Measurements from ENCODE around the gene WDR27.
"Not testable (repeated sequence)": the region's sequence is repeated elsewhere in the genome, so short reads cannot be mapped to it uniquely, and the experiment has no call there.

WDR27 gene

DNA sequence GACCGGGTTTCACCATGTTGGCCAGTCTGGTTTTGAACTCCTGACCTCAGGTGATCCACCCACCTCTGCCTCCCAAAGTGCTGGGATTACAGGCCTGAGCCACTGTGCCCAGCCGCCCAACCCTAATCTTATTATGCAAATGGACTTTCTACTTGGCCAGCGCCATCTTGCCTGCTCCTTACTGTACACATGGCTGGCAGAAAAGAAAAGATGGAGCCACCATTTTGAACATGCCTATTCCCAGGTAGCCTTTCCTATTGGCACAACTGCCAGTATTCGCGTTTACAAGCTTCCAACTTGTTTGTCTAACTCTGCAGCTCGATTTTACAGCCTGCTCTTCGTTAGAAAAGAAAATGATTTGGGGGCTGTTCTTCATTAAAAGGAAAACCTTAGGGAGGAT is 84.3 kb downstream of the WDR27 start:
- no peak for DNase-seq (ENCODE audit: low read depth in 2 of 2)
- no peak overlapping the region for H3K4me3 ChIP-seq (replicated peaks in 1 of 2; ENCODE audit: low read depth in 2 of 2, low read length in 2 of 2)
- TF ChIP-seq, protein P1, sequence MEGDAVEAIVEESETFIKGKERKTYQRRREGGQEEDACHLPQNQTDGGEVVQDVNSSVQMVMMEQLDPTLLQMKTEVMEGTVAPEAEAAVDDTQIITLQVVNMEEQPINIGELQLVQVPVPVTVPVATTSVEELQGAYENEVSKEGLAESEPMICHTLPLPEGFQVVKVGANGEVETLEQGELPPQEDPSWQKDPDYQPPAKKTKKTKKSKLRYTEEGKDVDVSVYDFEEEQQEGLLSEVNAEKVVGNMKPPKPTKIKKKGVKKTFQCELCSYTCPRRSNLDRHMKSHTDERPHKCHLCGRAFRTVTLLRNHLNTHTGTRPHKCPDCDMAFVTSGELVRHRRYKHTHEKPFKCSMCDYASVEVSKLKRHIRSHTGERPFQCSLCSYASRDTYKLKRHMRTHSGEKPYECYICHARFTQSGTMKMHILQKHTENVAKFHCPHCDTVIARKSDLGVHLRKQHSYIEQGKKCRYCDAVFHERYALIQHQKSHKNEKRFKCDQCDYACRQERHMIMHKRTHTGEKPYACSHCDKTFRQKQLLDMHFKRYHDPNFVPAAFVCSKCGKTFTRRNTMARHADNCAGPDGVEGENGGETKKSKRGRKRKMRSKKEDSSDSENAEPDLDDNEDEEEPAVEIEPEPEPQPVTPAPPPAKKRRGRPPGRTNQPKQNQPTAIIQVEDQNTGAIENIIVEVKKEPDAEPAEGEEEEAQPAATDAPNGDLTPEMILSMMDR (IDR thresholded peaks at IDR 0.05; ENCODE audit: low read depth, low read length), result no peak

- H3K4me3 ChIP-seq (replicated peaks in 1 of 2; ENCODE audit: low read depth in 2 of 2, low read length in 2 of 2); DNase-seq (ENCODE audit: low read depth in 2 of 2): not testable (repeated sequence)
These were observed 93.2 kb downstream of the WDR27 start for GRCh38 chr6:169608609-169609008.

- H3K4me3 ChIP-seq (replicated peaks in 1 of 2; ENCODE audit: low read depth in 2 of 2, low read length in 2 of 2), result no peak overlapping the region
- no peak for DNase-seq (ENCODE audit: low read depth in 2 of 2)
- TF ChIP-seq, protein P1 (IDR thresholded peaks at IDR 0.05; ENCODE audit: low read depth, low read length), result no peak
These were observed 97.8 kb downstream of the WDR27 start for GRCh38 chr6:169604076-169604475.

GRCh38 chr6:169601129-169601528 is 100.7 kb downstream of the WDR27 start:
- not testable (repeated sequence) for DNase-seq (ENCODE audit: low read depth in 2 of 2); H3K4me3 ChIP-seq (replicated peaks in 1 of 2; ENCODE audit: low read depth in 2 of 2, low read length in 2 of 2)

GRCh38 chr6:169592558-169592957 is 109.3 kb downstream of the WDR27 start:
- DNase-seq (ENCODE audit: low read depth in 2 of 2), result peak; percentile 65 to 69
- TF ChIP-seq, protein P1 (IDR thresholded peaks at IDR 0.05; ENCODE audit: low read depth, low read length), result no peak
- H3K4me3 ChIP-seq (replicated peaks in 1 of 2; ENCODE audit: low read depth in 2 of 2, low read length in 2 of 2), result no peak overlapping the region

DNA sequence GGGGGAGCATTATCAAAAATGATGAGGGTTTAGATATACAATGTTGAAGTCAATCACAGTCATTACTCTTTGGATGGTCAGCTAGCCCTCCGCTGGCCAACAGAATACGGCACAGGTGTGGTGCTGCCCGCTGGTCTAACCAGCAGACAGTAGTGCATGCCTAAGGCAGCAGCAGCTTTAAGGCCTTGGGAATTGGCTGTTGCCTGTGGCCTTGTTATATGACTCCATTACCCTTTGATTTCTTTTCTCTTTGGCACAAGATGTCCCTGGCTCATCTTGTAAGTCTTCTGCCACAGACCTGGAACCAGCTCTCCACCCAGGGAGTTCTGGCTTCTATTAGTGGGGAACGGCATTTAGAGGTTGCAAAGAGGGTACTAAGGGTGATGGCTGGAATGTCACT is 110.2 kb downstream of the WDR27 start:
- TF ChIP-seq, protein P1 (IDR thresholded peaks at IDR 0.05; ENCODE audit: low read depth, low read length), result no peak
- no peak overlapping the region for H3K4me3 ChIP-seq (replicated peaks in 1 of 2; ENCODE audit: low read depth in 2 of 2, low read length in 2 of 2)
- DNase-seq (ENCODE audit: low read depth in 2 of 2), result no peak

DNA sequence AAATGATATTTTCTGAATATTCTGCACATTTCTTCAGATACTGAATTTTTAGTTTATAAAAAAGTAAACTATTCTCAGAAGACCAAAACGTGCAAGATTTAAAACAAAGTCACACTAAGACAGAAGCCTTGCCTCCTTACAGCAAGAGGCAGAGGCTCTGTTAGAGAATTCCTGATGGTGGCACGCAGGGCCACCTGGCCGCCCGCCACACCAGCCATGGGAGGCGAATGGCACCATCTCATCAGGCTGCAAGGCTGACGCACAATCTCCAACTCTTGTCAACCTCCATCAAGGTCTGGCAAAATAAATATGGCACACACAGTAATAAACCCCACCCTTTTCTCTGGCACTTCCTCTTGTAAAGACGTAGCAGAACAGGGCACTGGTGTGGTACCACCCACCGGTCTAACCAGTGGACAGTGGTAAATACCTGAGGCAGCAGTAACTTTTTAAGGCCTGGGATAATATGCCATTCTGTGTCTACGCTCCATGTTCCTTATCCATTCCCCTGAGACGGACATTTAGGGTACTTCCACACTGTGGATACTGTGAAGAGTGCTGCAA is 111.4 kb downstream of the WDR27 start:
- DNase-seq (ENCODE audit: low read depth in 2 of 2), result no peak
- H3K4me3 ChIP-seq (replicated peaks in 1 of 2; ENCODE audit: low read depth in 2 of 2, low read length in 2 of 2), result no peak overlapping the region
- TF ChIP-seq, protein P1 (IDR thresholded peaks at IDR 0.05; ENCODE audit: low read depth, low read length), result no peak

- no peak overlapping the region for H3K4me3 ChIP-seq (replicated peaks in 1 of 2; ENCODE audit: low read depth in 2 of 2, low read length in 2 of 2)
- DNase-seq (ENCODE audit: low read depth in 2 of 2), result no peak
- TF ChIP-seq, protein P1 (IDR thresholded peaks at IDR 0.05; ENCODE audit: low read depth, low read length), result no peak
These were observed 112.1 kb downstream of the WDR27 start for GRCh38 chr6:169589699-169590257.

All from cardiac fibroblast (primary cell).